ENCODE results near the gene KLHL22.

Gene KLHL22

GRCh38 chr22:20441631-20442484 is 53.7 kb downstream of the KLHL22 start:
- TF ChIP-seq CTCF (IDR thresholded peaks at IDR 0.05; ENCODE audit: low read depth, low read length) = no peak
- peak; percentile 38 to 62 for DNase-seq (ENCODE audit: low read depth in 2 of 2)
- no peak overlapping the region for H3K4me3 ChIP-seq (replicated peaks in 1 of 2; ENCODE audit: low read depth in 2 of 2, low read length in 2 of 2)

- no peak overlapping the region for H3K4me3 ChIP-seq (replicated peaks in 1 of 2; ENCODE audit: low read depth in 2 of 2, low read length in 2 of 2)
- no peak for DNase-seq (ENCODE audit: low read depth in 2 of 2)
- TF ChIP-seq CTCF (IDR thresholded peaks at IDR 0.05; ENCODE audit: low read depth, low read length) = no peak
These were observed 54.7 kb downstream of the KLHL22 start for GRCh38 chr22:20440637-20441591.

- no peak for DNase-seq (ENCODE audit: low read depth in 2 of 2)
- H3K4me3 ChIP-seq (replicated peaks in 1 of 2; ENCODE audit: low read depth in 2 of 2, low read length in 2 of 2) = no peak overlapping the region
- TF ChIP-seq CTCF (IDR thresholded peaks at IDR 0.05; ENCODE audit: low read depth, low read length) = no peak
These were observed 55.5 kb downstream of the KLHL22 start for GRCh38 chr22:20439928-20440575.

- H3K4me3 ChIP-seq (replicated peaks in 1 of 2; ENCODE audit: low read depth in 2 of 2, low read length in 2 of 2) = no peak overlapping the region
- TF ChIP-seq CTCF (IDR thresholded peaks at IDR 0.05; ENCODE audit: low read depth, low read length) = no peak
- no peak for DNase-seq (ENCODE audit: low read depth in 2 of 2)
These were observed 56.1 kb downstream of the KLHL22 start for GRCh38 chr22:20439556-20439927.

- peak; percentile 30 to 33 for DNase-seq (ENCODE audit: low read depth in 2 of 2)
- H3K4me3 ChIP-seq (replicated peaks in 1 of 2; ENCODE audit: low read depth in 2 of 2, low read length in 2 of 2) = peak overlapping the region in 1 of 2 donors; percentile 57
- TF ChIP-seq CTCF (IDR thresholded peaks at IDR 0.05; ENCODE audit: low read depth, low read length) = peak; percentile 48
These were observed 56.7 kb downstream of the KLHL22 start for GRCh38 chr22:20438678-20439492.

GRCh38 chr22:20438427-20438677 is 57.2 kb downstream of the KLHL22 start:
- no peak for DNase-seq (ENCODE audit: low read depth in 2 of 2)
- H3K4me3 ChIP-seq (replicated peaks in 1 of 2; ENCODE audit: low read depth in 2 of 2, low read length in 2 of 2) = peak overlapping the region; percentile 57 to 80
- no peak for TF ChIP-seq CTCF (IDR thresholded peaks at IDR 0.05; ENCODE audit: low read depth, low read length)
